HAP-1 (cell line): ENCODE results near the gene RNASE9.
A peak's percentile ranks its signal among the peaks of the same experiment; 100 is the strongest.
"Not testable (repeated sequence)": the region's sequence is repeated elsewhere in the genome, so short reads cannot be mapped to it uniquely, and the experiment has no call there.

Source experiments
- DNase-seq, 2 experiments: peaks; one replicate each; pipeline ENCODE4 v3.0.0-alpha.2; 2016 to 2020; ENCODE audit warnings: low spot score in 2 of 2
- H3K27me3 ChIP-seq: fragments of 250-450 bp; sonication (Bioruptor Pico); 2 replicates; pipeline ENCODE4 v1.5.1; 2020; ENCODE audit warnings: low read depth, mild to moderate bottlenecking, moderate library complexity
- H3K36me3 ChIP-seq: fragments of 250-450 bp; sonication (Bioruptor Pico); replicated peaks from 2 replicates; pipeline ENCODE4 v1.5.1; 2020; ENCODE audit warnings: mild to moderate bottlenecking
- H3K4me1 ChIP-seq: fragments of 250-450 bp; sonication (Bioruptor Pico); 2 replicates; pipeline ENCODE4 v1.5.1; 2020; ENCODE audit warnings: mild to moderate bottlenecking
- H3K4me3 ChIP-seq: fragments of 250-450 bp; sonication (Bioruptor Pico); 2 replicates; pipeline ENCODE4 v1.5.1; 2020; ENCODE audit warnings: mild to moderate bottlenecking, moderate library complexity
- H3K9me3 ChIP-seq: fragments of 250-450 bp; sonication (Bioruptor Pico); 2 replicates; pipeline ENCODE4 v1.5.1; 2020; ENCODE audit warnings: mild to moderate bottlenecking, moderate library complexity
- in situ Hi-C: fragments of 300-500 bp; cut with MboI; formaldehyde crosslinking; loops from 3 replicates; pipeline ENCODE4 v1.14.3; 2020; ENCODE audit warnings: low sequenced_read_pairs, inconsistent platforms, mixed read lengths

The RNASE9 gene

GRCh38 chr14:20592574-20592973, 31.7 kb upstream of the RNASE9 start:
- Histone ChIP-seq H3K4me1 (no peaks in the 10 kb centered on the region), H3K27me3 (peaks cover 14% of the 10 kb centered on the region), H3K4me3 (no peak overlapping the region), H3K36me3 (no peaks in the 10 kb centered on the region), H3K9me3 (no peaks in the 10 kb centered on the region)
- no peak for DNase-seq
- in situ Hi-C loops = no loop called here

DNA sequence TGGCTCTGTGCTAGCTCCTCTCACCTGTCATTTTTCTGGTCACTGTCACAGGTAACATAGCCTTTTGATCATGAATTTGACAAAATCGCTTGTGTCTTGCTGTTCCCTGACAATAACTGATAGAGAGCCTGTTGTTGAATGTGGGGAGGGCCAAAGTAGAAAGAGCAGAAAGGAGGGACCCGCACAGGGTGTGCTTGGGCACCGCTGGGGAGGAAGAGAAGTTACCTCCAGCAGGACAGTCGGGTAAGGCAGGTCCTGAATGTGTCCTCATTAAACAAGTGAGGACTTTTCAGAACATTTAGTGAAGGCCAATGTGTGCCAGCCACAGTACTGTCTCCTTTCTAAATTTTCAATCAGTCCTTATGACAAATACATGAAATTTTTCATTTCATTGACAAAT, 30.4 kb upstream of the RNASE9 start, which contains the start of gene RNASE12:
TSS of gene RNASE12 (minus strand) at position 142 of the 400 bp plus-strand sequence. CDS start 653 bp downstream, outside the sequence.
- in situ Hi-C loops = no loop called here
- H3K9me3 ChIP-seq = no peaks in the 10 kb centered on the region
- DNase-seq = no peak
- H3K36me3 ChIP-seq = no peaks in the 10 kb centered on the region
- H3K27me3 ChIP-seq = peaks cover 14% of the 10 kb centered on the region
- no peaks in the 10 kb centered on the region for H3K4me1 ChIP-seq
- no peak within 1 kb of the TSS for H3K4me3 ChIP-seq

DNA sequence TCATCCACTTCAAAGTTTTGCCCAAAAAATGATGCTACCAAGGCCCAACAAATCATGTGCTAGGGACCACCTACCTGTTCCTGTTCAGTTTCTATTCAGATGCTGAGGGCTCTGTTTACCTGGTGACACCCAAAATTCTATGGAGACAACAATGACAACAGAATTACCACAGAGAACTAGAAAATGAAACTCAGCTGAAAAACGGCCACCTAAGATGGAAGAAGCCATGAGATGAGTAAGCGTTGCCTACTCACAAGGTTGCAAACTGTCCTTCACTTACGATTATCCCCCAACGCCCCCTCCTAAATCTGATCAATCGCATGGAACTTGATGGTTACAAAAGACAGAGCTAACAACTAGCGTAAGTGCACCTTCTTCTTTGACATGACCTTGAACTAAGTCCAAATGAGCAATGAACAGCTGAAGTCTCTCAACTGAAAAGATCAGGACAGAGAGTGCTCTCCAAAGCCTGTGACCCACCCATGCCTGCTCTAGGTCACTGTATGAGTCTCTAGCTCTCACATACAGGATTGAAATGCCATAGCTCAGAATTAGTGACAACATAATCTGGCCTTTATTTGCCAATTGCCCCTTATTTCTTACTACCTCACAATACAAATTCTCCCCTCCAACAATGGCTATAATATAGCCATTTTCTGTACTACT, 26.8 kb upstream of the RNASE9 start, which contains the start of gene RNASE11:
TSS of gene RNASE11 (minus strand) at position 513 of the 666 bp plus-strand sequence.
- H3K36me3 ChIP-seq = no peaks in the 10 kb centered on the region
- no peak for DNase-seq
- no peaks in the 10 kb centered on the region for H3K4me1 ChIP-seq
- in situ Hi-C loops = no loop called here
- peaks cover 21% of the 10 kb centered on the region for H3K27me3 ChIP-seq
- H3K9me3 ChIP-seq = no peaks in the 10 kb centered on the region
- H3K4me3 ChIP-seq = no peak within 1 kb of the TSS

DNA sequence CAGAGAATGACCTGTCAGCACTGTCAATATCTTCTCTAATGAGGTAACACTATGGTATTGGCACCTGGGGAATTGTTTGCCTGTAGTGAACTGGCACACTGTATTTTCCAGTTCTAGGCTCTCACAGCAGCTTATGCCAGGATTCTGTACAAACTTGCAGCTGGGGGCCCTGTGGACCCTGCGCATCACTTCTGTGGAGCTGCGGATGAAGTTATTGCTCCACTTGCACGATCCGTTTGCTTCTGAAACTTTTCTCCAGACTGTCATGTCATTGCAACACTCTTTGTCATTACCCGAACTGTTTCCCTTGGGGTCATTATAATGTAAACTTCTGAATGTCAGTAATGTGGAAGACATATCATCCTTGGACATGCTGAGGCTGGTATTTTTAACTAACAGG, 23.1 kb upstream of the RNASE9 start:
- in situ Hi-C loops = no loop called here
- DNase-seq = no peak
- Histone ChIP-seq H3K9me3 (no peaks in the 10 kb centered on the region), H3K36me3 (no peaks in the 10 kb centered on the region), H3K27me3 (0 out of 2 replicates have a peak, but pooled peaks cover 7% of the 10 kb centered on the region), H3K4me1 (peaks cover 17% of the 10 kb centered on the region), H3K4me3 (no peak overlapping the region)

GRCh38 chr14:20583142-20583541, 22.3 kb upstream of the RNASE9 start:
- DNase-seq = no peak
- 0 out of 2 replicates have a peak, but pooled peaks cover 7% of the 10 kb centered on the region for H3K27me3 ChIP-seq
- H3K4me1 ChIP-seq = peaks cover 17% of the 10 kb centered on the region
- in situ Hi-C loops = no loop called here
- no peaks in the 10 kb centered on the region for H3K9me3 ChIP-seq
- no peak overlapping the region for H3K4me3 ChIP-seq
- no peaks in the 10 kb centered on the region for H3K36me3 ChIP-seq

GRCh38 chr14:20580242-20580641, 19.4 kb upstream of the RNASE9 start:
- H3K4me3 ChIP-seq = no peak overlapping the region
- 0 out of 2 replicates have a peak, but pooled peaks cover 3% of the 10 kb centered on the region for H3K27me3 ChIP-seq
- no peaks in the 10 kb centered on the region for H3K9me3 ChIP-seq
- H3K36me3 ChIP-seq = no peaks in the 10 kb centered on the region
- in situ Hi-C loops = no loop called here
- DNase-seq = peak; percentile 39 to 84
- peaks cover 17% of the 10 kb centered on the region for H3K4me1 ChIP-seq

- no peaks in the 10 kb centered on the region for H3K9me3 ChIP-seq
- in situ Hi-C loops = no loop called here
- no peak overlapping the region for H3K4me3 ChIP-seq
- H3K36me3 ChIP-seq = no peaks in the 10 kb centered on the region
- H3K4me1 ChIP-seq = peaks cover 17% of the 10 kb centered on the region
- H3K27me3 ChIP-seq = no peaks in the 10 kb centered on the region
- DNase-seq = no peak
Measured at GRCh38 chr14:20578784-20579502, 18.1 kb upstream of the RNASE9 start.

DNA sequence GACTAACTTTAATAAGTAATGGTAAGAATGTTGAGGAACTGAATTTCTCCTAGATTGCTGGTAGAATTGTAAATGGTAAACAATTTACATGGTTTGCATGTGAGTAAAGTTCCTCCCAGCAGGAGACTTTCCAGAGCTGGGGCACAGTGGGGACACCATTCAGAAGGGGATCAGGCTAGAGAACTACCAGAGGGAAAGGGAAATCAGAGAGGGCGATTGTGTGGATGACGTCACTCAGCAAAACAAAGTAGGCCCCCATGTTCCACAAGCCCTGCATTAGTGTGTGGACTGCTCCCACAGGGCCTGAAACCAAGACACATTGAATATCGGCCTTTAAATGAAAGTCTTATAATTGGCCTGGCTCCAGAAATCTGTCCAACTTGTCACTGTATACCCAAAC, 17.5 kb upstream of the RNASE9 start:
- no peaks in the 10 kb centered on the region for H3K36me3 ChIP-seq
- H3K4me3 ChIP-seq = no peak overlapping the region
- in situ Hi-C loops = no loop called here
- no peak for DNase-seq
- peaks cover 5% of the 10 kb centered on the region; the same call in 1 of the 2 replicates for H3K27me3 ChIP-seq
- H3K4me1 ChIP-seq = peaks cover 17% of the 10 kb centered on the region
- no peaks in the 10 kb centered on the region for H3K9me3 ChIP-seq

GRCh38 chr14:20572382-20572990, 11.6 kb upstream of the RNASE9 start:
- H3K4me1 ChIP-seq, DNase-seq, in situ Hi-C loops: not testable (repeated sequence)

DNA sequence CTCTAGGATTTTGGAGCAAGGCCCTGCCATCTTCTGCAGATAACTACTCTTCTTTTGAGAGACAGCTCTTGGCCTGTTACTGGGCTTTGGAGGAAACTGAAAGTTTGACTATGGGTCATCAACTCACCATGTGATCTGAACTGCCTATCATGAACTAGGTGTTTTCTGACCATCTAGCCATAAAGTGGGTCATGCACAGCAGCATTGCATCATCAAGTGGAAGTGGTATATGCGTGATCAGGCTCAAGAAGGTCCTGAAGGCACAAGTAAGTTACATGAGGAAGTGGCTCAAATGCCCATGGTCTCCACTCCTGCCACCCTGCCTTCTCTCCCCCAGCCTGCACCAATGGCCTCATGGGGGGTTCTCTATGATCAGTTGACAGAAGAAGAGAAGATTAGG, 9.9 kb upstream of the RNASE9 start:
- H3K36me3 ChIP-seq, H3K9me3 ChIP-seq, in situ Hi-C loops, H3K4me1 ChIP-seq, DNase-seq, H3K27me3 ChIP-seq, H3K4me3 ChIP-seq: not testable (repeated sequence)

More at GRCh38 chr14:20572382-20572990, 11.6 kb upstream of the RNASE9 start:
- not testable (repeated sequence) for H3K9me3 ChIP-seq, H3K27me3 ChIP-seq, H3K4me3 ChIP-seq, H3K36me3 ChIP-seq

- H3K9me3 ChIP-seq, DNase-seq, H3K27me3 ChIP-seq, H3K36me3 ChIP-seq, H3K4me1 ChIP-seq, H3K4me3 ChIP-seq, in situ Hi-C loops: not testable (repeated sequence)
Measured at GRCh38 chr14:20569865-20570264, 9.0 kb upstream of the RNASE9 start.

GRCh38 chr14:20569066-20569465, 8.2 kb upstream of the RNASE9 start:
- no peak for DNase-seq
- Histone ChIP-seq H3K27me3 (peaks cover 5% of the 10 kb centered on the region; the same call in 1 of the 2 replicates), H3K36me3 (no peaks in the 10 kb centered on the region), H3K4me3 (no peak overlapping the region), H3K4me1 (no peaks in the 10 kb centered on the region), H3K9me3 (no peaks in the 10 kb centered on the region)
- in situ Hi-C loops = no loop called here

GRCh38 chr14:20568393-20568792, 7.5 kb upstream of the RNASE9 start:
- Histone ChIP-seq H3K4me3 (no peak overlapping the region), H3K9me3 (no peaks in the 10 kb centered on the region), H3K36me3 (no peaks in the 10 kb centered on the region), H3K27me3 (peaks cover under 1% of the 10 kb centered on the region; the same call in 1 of the 2 replicates), H3K4me1 (no peaks in the 10 kb centered on the region)
- DNase-seq = no peak
- in situ Hi-C loops = no loop called here

DNA sequence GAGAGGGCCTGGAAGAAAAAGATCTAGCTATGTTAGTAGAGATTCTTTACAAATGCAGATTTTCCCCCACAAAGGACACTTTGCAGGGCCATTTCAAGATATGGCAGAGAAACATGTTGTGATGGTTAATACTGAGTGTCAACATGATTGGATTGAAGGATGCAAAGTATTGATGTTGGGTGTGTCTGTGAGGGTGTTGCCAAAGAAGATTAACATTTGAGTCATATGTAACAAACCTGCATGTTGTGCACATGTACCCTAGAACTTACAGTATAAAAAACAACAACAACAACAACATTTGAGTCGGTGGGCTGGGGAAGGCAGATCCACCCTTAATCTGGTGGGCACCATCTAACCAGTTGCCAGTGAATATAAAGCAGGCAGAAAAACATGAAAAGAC, 6.4 kb upstream of the RNASE9 start:
- in situ Hi-C loops, H3K9me3 ChIP-seq, H3K4me3 ChIP-seq, H3K27me3 ChIP-seq, H3K36me3 ChIP-seq, H3K4me1 ChIP-seq: not testable (repeated sequence)
- peak in 1 of 2 experiments; percentile 18 for DNase-seq
